DND-41 (cell line): ENCODE measurements around the gene DCLK1.

Source experiments
- ATAC-seq: fragments of 200-7000 bp; cut with Tn5 transposase; 3 replicates; pipeline ENCODE4 v1.9.1; 2021; ENCODE audit warnings: low read depth; ENCODE audit not compliant: insufficient read depth
- DNase-seq: peaks from one replicate; pipeline ENCODE4 v3.0.0-alpha.2; 2020
- H2AFZ ChIP-seq: 2 replicates; pipeline ENCODE4 v1.6.0; 2012; ENCODE audit warnings: low read depth, low read length
- H3K27ac ChIP-seq: 2 replicates; pipeline ENCODE4 v1.5.1; 2012; ENCODE audit warnings: low read length, inconsistent platforms
- H3K27me3 ChIP-seq: fragments of 200-600 bp; sonication (generic); 2 replicates; pipeline ENCODE4 v1.6.0; 2012; ENCODE audit warnings: low read length, mild to moderate bottlenecking, inconsistent platforms; ENCODE audit not compliant: insufficient read depth, poor library complexity
- H3K36me3 ChIP-seq: 2 replicates; pipeline ENCODE4 v1.5.1; 2012; ENCODE audit warnings: low read length, inconsistent platforms; ENCODE audit not compliant: insufficient read depth
- H3K4me1 ChIP-seq: 2 replicates; pipeline ENCODE4 v1.5.1; 2012; ENCODE audit warnings: mild to moderate bottlenecking, low read length; ENCODE audit not compliant: insufficient read depth
- H3K4me2 ChIP-seq: 2 replicates; pipeline ENCODE4 v1.6.0; 2012; ENCODE audit warnings: mild to moderate bottlenecking, moderate library complexity, low read length, inconsistent platforms; ENCODE audit not compliant: insufficient read depth
- H3K4me3 ChIP-seq, 2 experiments: fragments of 200-600 bp in 1 of 2; shearing (Covaris generic) in 1 of 2; 2 replicates each; pipeline ENCODE4 v1.5.1; 2012 to 2016; ENCODE audit warnings: inconsistent platforms in 2 of 2, low read length in 2 of 2, mild to moderate bottlenecking in 2 of 2, low read depth in 1 of 2, moderate library complexity in 1 of 2
- H3K79me2 ChIP-seq: 2 replicates; pipeline ENCODE4 v1.6.0; 2012; ENCODE audit warnings: low read length, inconsistent platforms; ENCODE audit not compliant: insufficient read depth
- H3K9ac ChIP-seq: 2 replicates; pipeline ENCODE4 v1.6.0; 2012; ENCODE audit warnings: low read depth, mild to moderate bottlenecking, inconsistent platforms, low read length, moderate library complexity
- H3K9me3 ChIP-seq: 2 replicates; pipeline ENCODE4 v1.5.1; 2012; ENCODE audit warnings: low read length, moderate library complexity, mild to moderate bottlenecking, inconsistent platforms; ENCODE audit not compliant: insufficient read depth, severe bottlenecking
- H4K20me1 ChIP-seq: 2 replicates; pipeline ENCODE4 v1.6.0; 2012; ENCODE audit warnings: low read length; ENCODE audit not compliant: insufficient read depth
- CTCF ChIP-seq: IDR thresholded peaks from 2 replicates; pipeline ENCODE4 v1.5.1; 2012; ENCODE audit warnings: borderline replicate concordance, low read length, moderate library complexity, mild to moderate bottlenecking; ENCODE audit not compliant: poor library complexity, severe bottlenecking; ENCODE audit errors: extremely low read depth
- EZH2 ChIP-seq: IDR thresholded peaks from 3 replicates; pipeline ENCODE4 v1.6.1; 2012; ENCODE audit warnings: borderline replicate concordance, low read depth, mild to moderate bottlenecking, moderate library complexity, low read length, inconsistent platforms; ENCODE audit not compliant: severe bottlenecking

Gene DCLK1

GRCh38 chr13:35747594-35747993, 383.6 kb downstream of the DCLK1 start:
- Histone ChIP-seq H3K9ac (no peak overlapping the region), H3K4me1 (no peaks in the 10 kb centered on the region), H3K4me2 (no peak overlapping the region), H3K4me3 (no peak overlapping the region), H3K79me2 (no peaks in the 10 kb centered on the region), H3K27ac (no peak overlapping the region), H4K20me1 (no peaks in the 10 kb centered on the region), H2AFZ (no peak overlapping the region), H3K9me3 (no peaks in the 10 kb centered on the region), H3K27me3 (no peaks in the 10 kb centered on the region), H3K36me3 (no peaks in the 10 kb centered on the region)
- TF ChIP-seq EZH2 (no peak), CTCF (no peak)
- DNase-seq (no peak), ATAC-seq (no peak)

- ATAC-seq (no peak), DNase-seq (no peak)
These were observed 386.5 kb downstream of the DCLK1 start for GRCh38 chr13:35744566-35745178.

GRCh38 chr13:35744144-35744543, 387.0 kb downstream of the DCLK1 start:
- DNase-seq (no peak), ATAC-seq (no peak)
- no peak overlapping the region for H3K27ac ChIP-seq
- no peak for TF ChIP-seq EZH2
- no peaks in the 10 kb centered on the region for H4K20me1 ChIP-seq
- H3K9me3 ChIP-seq = peaks cover 4% of the 10 kb centered on the region
- no peak overlapping the region for H3K4me3 ChIP-seq
- no peak overlapping the region for H3K4me2 ChIP-seq
- H3K79me2 ChIP-seq = no peaks in the 10 kb centered on the region
- H3K27me3 ChIP-seq = no peaks in the 10 kb centered on the region
- H2AFZ ChIP-seq = no peak overlapping the region
- H3K4me1 ChIP-seq = no peaks in the 10 kb centered on the region
- H3K36me3 ChIP-seq = no peaks in the 10 kb centered on the region
- H3K9ac ChIP-seq = no peak overlapping the region

More at GRCh38 chr13:35744566-35745178, 386.5 kb downstream of the DCLK1 start:
- peaks cover 4% of the 10 kb centered on the region for H3K9me3 ChIP-seq
- TF ChIP-seq EZH2 (no peak), CTCF (no peak)
- H3K79me2 ChIP-seq = no peaks in the 10 kb centered on the region
- H3K36me3 ChIP-seq = no peaks in the 10 kb centered on the region
- no peak overlapping the region for H3K9ac ChIP-seq
- no peak overlapping the region for H2AFZ ChIP-seq
- no peaks in the 10 kb centered on the region for H3K27me3 ChIP-seq
- no peaks in the 10 kb centered on the region for H3K4me1 ChIP-seq
- H3K4me2 ChIP-seq = no peak overlapping the region
- H3K27ac ChIP-seq = no peak overlapping the region
- H3K4me3 ChIP-seq = no peak overlapping the region
- H4K20me1 ChIP-seq = no peaks in the 10 kb centered on the region

- no peaks in the 10 kb centered on the region for H4K20me1 ChIP-seq
- H3K9me3 ChIP-seq = peaks cover 4% of the 10 kb centered on the region
- no peaks in the 10 kb centered on the region for H3K36me3 ChIP-seq
- no peak for ATAC-seq
- H2AFZ ChIP-seq = no peak overlapping the region
- no peaks in the 10 kb centered on the region for H3K4me1 ChIP-seq
- TF ChIP-seq CTCF = no peak
- no peak for TF ChIP-seq EZH2
- no peak overlapping the region for H3K4me3 ChIP-seq
- H3K27ac ChIP-seq = no peak overlapping the region
- H3K27me3 ChIP-seq = no peaks in the 10 kb centered on the region
- DNase-seq = no peak
- no peak overlapping the region for H3K9ac ChIP-seq
- H3K4me2 ChIP-seq = no peak overlapping the region
- H3K79me2 ChIP-seq = no peaks in the 10 kb centered on the region
These were observed 388.0 kb downstream of the DCLK1 start for GRCh38 chr13:35743165-35743564.
